GM19351 (cell line): ENCODE results near the gene SLC35F6.
A peak's percentile ranks its signal among the peaks of the same experiment; 100 is the strongest.

ENCODE experiments used
- ATAC-seq: cut with Tn5 transposase; IDR thresholded peaks from one replicate; pipeline ENCODE4 v1.9.1; 2021; ENCODE audit warnings: mild to moderate bottlenecking, moderate library complexity; ENCODE audit not compliant: unreplicated experiment

The SLC35F6 gene, protein sequence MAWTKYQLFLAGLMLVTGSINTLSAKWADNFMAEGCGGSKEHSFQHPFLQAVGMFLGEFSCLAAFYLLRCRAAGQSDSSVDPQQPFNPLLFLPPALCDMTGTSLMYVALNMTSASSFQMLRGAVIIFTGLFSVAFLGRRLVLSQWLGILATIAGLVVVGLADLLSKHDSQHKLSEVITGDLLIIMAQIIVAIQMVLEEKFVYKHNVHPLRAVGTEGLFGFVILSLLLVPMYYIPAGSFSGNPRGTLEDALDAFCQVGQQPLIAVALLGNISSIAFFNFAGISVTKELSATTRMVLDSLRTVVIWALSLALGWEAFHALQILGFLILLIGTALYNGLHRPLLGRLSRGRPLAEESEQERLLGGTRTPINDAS

DNA sequence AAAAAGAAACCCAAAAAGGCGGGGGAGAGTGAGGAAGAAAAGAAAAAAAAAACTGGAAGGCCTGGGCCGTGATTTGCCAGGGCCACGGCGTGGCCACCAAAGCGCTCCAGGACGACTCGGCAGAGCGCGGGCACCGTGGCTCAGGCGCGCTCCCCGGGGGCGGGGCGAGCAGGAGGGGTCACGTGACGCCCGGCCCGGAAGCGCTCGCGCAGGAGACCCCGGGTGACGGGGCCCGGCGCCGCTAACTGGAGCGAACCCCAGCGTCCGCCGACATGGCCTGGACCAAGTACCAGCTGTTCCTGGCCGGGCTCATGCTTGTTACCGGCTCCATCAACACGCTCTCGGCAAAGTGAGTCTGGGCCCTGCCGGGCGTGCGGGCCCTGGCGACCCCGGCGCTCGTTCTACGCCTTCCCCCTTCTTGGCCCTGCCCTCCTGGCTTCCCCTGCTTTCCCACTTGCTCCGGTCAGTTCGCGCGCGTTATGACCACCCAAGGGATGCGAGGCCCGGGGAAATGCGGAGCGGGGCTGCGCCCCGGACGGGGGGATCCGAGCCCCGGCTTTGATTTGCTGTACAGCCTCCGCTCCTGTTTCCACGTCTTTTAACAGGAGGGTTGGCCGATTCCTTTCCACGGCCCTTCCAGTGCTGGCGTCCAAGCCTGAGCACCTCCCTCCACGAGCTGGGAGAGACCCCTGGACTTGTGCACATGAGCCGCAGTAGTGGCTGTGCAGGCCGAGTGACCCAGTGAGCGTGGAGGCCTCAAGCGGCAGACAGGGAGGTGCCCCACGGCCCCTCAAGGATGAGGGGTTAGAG is at the start of gene SLC35F6:
Gene SLC35F6 (plus strand): TSS at position 207 of the 810 bp plus-strand sequence. CDS start 66 bp downstream, at position 273.
- ATAC-seq: peak; percentile 86

DNA sequence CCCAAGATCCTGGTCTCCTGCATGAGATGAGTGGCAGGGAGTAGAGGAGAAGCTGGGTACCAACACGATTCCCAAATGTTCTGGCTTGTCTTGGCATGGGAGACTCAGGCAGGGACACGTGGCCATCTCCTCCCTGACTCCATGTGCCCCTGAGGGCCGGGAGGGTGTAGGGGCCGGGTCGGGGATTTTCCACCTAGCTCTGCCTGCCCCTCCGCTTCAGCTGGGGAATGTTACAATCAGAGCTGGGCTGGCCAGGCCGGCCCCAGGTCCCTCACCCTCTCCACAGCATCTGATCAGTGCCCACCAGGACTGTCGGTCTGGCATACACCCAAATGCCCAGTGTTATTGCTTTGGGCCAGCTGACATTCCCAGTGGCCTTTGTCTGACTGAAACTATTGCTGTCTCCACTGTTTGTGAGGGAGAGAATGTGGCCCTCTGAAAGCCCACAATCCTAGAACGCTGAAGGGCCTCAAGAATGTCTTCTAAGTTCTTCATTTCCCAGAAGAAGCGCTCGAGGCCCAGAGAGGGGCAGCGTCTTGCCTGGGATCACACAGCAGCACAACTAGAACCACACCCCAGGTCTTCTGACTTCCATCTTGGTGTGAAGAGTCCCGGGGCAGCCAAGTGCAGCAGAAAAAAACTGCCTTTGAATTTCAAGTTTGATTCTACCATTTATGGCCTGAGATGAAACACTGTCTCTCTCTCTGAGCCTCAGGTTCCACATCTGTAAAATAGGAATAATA is 48.4 kb upstream of the SLC35F6 start:
- no peak for ATAC-seq

DNA sequence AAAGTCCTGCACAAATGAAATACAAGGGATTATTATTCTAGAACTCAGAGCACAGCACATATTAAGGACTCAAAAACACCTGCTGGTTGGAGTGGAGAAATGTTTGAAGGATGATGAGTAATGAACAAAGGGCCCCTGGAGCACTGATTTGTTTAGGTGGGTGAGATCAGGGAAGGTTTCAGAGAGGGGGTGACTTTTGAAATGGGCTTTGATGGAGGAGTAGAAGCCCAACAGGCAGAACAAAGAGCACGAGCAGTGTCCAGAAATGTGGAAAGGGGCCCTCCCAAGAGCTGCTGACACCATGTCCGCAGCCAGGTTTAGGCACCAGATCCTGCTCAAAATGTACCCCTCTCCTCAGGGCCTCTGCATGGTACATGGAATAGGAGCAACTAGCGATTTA is 47.7 kb upstream of the SLC35F6 start:
- ATAC-seq: no peak

DNA sequence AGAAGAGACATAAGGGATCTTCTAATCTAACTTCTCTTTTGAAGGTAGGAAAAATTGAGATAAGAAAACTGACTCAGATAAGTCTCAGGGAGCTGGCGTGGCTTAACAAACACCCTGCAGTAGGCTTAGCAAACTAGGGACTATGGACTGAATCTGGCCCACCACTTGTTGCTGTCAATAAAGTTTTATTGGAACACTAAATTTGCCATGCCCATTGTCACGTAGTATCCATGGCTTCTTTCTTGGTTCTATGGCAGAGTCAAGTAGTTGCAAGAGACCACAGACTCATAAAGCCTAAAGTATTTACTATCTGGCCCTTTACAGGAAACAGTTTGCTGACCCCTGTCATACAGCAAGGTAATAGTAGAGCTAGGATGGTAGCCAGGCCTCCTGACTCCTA is 47.3 kb upstream of the SLC35F6 start:
- ATAC-seq: no peak

DNA sequence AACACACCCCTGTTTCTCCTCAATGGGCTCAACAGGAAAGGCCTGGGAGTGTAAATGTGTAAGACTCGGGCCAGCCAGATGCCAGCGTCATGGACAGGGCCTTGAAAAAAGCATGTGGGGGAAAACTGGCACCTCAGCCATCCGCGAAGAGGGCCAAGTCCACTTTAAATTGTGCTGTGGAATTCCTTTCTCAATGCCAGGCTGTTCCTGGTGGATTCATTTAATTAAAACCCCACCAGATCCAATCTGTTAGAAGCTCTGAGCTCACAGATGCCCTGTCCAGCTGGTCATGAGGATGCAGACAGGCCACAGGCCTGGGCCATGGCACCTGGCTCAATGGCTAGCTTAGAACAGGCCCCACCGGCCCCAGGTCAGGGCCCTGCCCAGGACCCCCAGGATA is 46.7 kb upstream of the SLC35F6 start:
- ATAC-seq: no peak

DNA sequence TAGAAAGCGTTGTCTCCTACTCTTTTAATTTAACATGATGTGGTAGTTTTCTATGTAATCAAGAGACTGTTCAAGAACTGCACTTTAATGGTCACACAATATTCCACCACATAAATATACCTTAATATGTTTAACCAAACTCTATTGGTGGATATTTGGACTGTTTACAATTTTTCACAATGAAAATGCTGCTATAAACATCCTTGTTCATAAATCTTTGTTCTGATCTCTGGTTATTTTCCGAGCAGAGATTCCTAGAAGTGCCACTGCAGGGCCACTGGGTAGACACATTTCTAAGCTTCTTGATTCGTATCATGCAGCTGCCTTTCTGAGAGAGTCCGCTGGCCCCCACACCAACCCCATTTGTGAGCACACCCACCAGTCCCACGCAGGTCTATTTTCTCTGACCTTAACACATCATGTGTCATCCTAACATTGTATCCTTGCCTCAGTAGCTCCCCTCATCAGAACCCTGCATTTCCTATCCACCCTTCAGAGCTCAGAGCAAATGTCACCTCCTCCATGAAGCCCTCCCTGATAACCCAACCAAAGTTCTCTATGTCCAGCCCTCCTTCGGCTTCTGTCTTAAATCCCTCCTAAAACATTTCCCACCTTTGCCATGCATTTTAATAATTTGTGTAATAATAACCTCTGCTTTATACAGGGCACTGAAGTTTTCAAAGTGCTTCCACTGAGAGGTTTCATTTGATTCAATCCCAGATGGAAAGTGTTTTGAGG is 45.0 kb upstream of the SLC35F6 start:
- ATAC-seq: no peak

DNA sequence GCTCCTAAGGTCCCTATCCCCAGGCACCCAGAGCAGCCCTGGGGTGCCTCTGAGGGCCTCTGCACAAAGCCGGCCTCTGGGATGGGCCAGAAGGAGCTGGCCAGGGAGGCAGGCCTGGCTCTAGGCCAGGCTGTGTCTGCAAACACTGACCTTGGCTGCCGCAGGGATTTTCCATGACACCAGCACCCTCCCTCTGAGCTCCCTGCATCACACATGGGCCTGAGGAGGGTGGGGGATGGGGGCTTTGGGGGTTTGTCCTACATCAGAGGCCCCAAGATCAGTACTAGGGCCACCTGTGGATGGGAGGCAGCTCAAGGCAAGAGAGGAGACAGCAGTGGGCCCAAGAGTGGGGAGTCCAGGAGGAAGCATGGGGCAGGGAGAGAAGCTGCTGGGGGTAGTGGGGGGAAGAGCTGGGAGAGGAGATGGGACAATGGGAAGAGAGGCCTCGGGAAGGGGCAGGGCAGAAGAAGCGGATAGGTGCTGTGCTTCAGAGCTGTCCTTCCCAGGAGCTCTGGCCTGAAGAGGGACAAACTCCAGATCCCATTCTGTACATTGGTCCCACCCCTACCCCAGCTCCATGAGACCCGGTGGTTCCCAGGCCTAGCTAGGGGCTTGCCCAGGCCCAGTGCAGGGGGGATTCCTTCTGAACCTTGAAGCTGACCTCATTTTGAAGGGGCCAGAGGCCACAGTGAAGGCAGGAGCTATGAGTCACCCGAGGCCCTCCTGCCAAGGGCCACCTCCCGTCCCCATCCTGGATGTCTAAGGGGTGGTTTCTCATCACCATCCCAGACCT is 43.6 kb upstream of the SLC35F6 start:
- no peak for ATAC-seq

DNA sequence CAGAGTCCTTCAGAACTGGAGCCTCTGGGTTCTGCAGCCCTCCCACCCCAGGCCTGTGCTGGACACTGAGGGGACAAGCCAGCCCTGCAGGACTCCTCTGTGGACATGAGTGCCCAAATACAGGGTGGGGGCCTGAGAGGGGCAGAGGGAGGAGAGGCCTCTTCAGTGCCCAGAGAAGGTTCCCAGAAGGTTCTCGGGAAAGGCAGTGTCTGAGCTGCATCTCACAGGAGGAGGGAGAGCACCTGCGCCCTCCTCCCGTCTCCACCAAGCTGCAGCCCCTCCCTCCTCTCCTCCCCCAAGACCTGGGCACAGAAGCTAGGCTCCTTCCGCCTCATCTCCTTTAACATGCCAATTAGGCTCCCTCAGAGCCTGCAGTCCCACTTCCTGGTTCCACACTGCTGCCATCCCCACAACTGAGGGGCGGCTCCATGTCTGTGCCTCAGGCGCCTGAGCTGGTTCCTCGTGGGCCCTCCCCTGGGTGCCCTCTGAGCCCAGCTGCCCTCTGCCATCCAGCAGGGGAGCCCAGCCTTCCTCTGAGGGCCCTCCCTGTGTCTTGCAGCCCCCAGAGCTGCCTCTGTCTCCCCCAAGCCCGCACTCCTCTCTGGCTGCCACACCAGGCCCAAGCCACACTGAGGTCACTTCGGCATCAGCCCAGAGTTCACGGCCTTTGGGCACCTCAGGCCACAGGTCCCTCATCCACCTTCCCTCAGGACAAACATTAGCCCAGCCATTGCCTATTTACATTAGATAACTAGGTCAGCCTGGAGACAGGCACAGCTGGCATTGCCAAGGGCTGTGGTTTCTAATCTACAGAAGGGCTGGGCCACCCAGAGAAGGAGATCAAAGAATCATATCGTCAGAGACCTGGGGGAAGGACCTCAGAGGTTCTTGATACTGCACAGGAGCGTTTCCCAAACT is 42.7 kb upstream of the SLC35F6 start:
- no peak for ATAC-seq

DNA sequence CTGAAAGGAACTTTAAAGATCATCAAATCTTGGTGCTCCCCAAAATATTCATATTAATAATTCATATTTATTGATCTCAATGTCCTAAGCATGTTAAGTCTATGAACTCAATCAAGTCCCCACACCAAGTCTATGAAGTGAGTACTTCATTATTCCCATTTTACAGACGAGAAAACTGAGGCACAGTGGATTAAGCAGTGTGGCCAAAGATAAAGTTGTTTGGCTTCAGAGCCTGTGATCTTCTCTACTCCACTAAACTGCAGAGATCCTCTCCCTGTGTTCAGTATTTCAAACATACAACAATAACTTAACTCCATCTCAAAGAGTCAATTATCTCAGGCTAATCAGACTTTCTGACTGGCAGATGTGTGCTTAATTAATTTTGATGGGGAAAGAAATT is 41.8 kb upstream of the SLC35F6 start:
- ATAC-seq: no peak

DNA sequence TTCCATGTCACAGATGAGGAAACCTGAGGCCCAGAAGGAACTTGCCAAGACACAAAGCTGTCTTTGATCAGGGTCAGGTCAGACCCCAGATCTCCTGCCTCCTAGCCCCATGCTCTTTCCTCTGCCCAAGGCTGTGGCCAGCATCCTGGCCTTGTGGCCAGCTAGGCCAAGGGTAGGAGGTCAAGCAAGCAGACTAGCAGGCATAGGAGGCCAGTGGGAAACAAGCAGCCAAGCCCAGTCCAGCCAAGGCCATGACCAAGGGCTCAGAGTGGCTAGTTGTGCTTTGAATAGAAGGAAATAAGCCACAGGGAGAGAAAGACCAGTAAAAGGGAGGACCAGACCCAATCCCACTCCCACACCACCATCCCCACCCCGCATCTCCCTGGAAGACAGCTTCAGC is 41.2 kb upstream of the SLC35F6 start:
- ATAC-seq: no peak

DNA sequence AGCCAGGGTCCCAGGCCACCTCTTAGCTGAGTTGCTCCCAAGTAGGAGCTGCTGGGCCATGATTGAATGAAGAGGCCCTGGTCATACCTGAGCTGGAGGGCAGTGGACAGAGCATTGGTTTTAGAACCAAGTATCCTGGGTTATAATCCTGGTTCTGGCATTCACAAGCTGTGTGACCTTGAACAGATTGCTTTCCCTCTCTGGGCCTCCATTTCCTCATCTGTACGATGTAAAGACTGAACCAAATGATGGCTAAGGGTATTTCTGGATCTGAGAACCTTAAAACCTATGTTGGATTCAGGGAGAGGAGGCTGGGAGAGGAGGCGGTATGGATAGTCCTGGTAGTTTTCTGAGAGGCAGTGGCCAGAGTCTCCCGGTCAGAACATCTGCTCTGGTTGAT is 40.6 kb upstream of the SLC35F6 start:
- no peak for ATAC-seq

DNA sequence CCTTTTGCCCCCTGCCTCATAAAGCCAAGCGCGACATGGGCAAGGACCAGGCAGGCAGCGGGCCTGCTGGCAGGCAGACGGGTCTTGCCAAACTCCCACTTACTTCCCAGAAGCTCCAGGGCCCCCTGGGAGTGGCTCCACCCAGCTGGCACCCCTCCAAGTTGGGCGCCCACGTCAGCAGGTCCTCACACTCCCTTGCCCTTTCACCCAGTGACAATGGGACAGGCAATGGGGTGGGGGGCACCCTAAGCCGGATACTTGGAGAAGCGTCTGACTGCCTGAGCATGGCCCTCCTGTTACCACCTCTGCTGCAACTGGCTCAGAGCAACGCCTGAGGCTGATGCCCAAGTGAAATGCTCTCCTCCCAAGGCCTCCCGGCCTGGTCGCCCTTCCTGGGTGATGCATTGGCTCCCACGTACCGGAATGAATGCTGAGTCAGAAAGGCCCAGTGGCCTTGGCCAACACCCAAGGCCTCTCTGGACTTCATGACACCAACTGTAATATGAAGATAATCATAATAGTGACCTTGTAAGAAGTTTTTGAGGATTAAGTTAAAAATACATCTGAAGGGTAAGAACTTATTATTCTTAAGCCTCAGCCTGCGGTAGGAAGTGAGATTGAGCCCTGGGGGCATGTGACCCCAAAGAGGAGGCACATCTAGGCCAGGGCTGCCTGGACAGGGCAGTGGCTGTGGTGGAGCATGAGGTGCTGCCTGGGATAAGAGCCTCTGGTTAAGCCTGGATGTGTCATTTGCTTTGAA is 39.9 kb upstream of the SLC35F6 start:
- no peak for ATAC-seq

DNA sequence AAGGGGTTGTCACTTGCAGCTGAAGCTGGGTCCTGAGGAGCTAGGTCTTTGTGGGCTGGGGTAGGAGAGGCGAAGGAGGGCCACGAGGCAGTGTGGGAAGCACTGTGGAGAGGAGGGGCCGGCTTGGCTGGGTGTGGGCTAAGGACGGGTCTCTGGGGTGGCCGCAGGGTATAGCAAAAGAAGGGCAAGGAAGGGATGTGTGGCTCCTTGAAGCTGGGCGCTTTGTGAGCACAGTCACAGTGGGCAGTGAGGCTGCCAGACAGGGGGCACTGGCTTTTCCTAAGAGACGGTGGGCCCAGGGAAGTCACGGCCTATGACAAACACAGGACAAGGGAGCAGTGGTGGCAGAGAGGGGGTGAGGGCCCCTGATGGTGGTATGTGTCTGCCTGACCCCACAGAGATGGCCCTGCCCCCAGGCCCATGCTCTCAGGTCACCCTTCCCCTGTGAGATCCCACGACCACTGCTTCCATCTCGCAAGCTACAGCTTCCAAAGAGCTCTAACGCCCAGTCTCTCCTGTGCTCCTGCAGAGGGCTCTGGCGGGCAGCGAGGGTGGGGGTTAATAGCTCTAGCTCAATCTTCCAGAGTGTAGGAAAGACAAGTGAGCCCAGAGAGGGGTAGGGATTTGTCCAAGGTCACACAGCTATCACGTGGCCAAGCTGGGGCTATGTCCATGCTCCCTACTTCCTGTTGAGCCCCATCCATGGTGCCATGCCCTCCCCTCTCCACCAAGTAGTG is 39.1 kb upstream of the SLC35F6 start:
- ATAC-seq: no peak

DNA sequence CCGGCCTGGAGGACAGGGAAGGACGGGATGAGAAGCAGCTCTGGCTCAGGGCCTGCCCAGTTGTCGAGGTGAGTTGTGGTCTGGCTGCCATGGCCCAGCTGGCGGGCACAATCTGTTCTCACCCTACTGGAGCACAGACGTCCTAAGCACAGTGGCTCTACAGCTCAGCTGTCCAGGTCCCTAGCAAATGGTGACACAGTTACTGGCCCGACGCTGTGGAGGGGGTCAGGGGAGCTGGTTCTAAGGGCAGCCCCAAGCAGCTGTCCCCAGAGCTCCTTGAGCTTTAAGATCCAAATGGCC is 38.6 kb upstream of the SLC35F6 start:
- no peak for ATAC-seq

DNA sequence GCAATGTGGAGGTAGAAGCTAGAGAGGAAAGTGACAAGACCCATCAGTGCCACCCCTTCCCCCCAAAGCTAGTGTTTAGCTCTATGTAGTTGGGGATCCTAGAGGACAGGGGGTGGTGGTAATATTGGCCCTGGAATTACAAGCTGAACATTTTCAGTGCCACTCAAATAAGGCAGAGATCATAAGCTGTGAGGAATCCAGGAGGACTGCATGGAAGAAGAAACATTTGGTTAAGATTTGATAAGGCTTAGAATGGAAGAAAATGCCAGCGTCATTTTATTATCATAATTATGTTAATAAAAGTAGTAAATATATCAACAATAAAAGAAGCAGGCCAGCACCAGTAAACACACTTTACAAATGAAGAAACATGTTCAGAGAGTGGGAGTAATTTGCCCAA is 37.9 kb upstream of the SLC35F6 start:
- ATAC-seq: no peak

DNA sequence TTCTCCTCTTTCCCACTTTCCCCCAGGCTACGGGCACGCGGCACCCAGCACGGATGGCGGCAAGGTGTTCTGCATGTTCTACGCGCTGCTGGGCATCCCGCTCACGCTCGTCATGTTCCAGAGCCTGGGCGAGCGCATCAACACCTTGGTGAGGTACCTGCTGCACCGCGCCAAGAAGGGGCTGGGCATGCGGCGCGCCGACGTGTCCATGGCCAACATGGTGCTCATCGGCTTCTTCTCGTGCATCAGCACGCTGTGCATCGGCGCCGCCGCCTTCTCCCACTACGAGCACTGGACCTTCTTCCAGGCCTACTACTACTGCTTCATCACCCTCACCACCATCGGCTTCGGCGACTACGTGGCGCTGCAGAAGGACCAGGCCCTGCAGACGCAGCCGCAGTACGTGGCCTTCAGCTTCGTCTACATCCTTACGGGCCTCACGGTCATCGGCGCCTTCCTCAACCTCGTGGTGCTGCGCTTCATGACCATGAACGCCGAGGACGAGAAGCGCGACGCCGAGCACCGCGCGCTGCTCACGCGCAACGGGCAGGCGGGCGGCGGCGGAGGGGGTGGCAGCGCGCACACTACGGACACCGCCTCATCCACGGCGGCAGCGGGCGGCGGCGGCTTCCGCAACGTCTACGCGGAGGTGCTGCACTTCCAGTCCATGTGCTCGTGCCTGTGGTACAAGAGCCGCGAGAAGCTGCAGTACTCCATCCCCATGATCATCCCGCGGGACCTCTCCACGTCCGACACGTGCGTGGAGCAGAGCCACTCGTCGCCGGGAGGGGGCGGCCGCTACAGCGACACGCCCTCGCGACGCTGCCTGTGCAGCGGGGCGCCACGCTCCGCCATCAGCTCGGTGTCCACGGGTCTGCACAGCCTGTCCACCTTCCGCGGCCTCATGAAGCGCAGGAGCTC is 36.2 kb upstream of the SLC35F6 start:
- ATAC-seq: no peak

DNA sequence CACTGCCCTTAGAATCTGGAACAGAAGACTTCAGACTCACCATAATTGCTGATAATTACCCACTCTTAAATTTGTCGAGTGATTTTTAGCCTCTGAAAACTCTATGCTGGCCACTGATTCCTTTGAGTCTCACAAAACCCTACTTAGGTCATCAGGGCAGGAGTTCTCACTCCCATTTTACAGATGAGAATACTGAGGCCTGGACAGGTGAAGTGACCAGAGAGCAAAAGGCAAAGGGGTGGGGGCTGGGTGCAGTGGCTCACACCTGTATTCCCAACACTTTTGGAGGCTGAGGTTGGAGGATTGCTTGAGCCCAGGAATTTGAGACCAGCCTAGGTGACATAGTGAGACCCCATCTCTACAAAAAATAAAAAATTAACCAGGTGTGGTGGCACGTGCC is 34.8 kb upstream of the SLC35F6 start:
- ATAC-seq: no peak
